Activated CD4-positive, alpha-beta T cell treated with anti-CD3 and anti-CD28 coated beads, Interleukin-2, amount 10 ng/mL, durations not matched to agents 24 days and 14 days (primary cell): ENCODE data around the gene COPZ1. TPM values are rescaled to one million over a fixed set of nuclear protein-coding genes. Genes with fewer than 3 reads are reported as not detected.

Source experiments
- DNase-seq: peaks from one replicate; pipeline ENCODE4 v3.0.0; 2022
- H3K27ac Mint-ChIP-seq: one replicate; pipeline ENCODE4 v1.8.0; 2022; ENCODE audit warnings: mild to moderate bottlenecking, mixed read lengths
- H3K27me3 Mint-ChIP-seq: one replicate; pipeline ENCODE4 v1.8.0; 2022; ENCODE audit warnings: mixed read lengths
- H3K36me3 Mint-ChIP-seq: one replicate; pipeline ENCODE4 v1.8.0; 2022; ENCODE audit warnings: low read depth, mild to moderate bottlenecking, mixed read lengths
- H3K4me1 Mint-ChIP-seq: one replicate; pipeline ENCODE4 v1.8.0; 2021; ENCODE audit warnings: mixed read lengths
- H3K4me3 Mint-ChIP-seq: one replicate; pipeline ENCODE4 v1.8.0; 2022; ENCODE audit warnings: mild to moderate bottlenecking, moderate library complexity, mixed read lengths
- H3K9me3 Mint-ChIP-seq: one replicate; pipeline ENCODE4 v1.8.0; 2021; ENCODE audit warnings: mixed read lengths
- intact Hi-C: fragments of 100-400 bp; cut with micrococcal nuclease; formaldehyde crosslinking; loops from one replicate; pipeline ENCODE4 v1.15.1; 2023
- total RNA-seq: library from RNA; stranded (reverse); gene quantifications from 2 replicates; pipeline ENCODE4 v1.2.3, GENCODE V29; 2022

COPZ1 gene
- total RNA-seq, 1 donor from 2014 or later: 116 TPM

- intact Hi-C loops: no loop called here
- Mint-ChIP-seq H3K27me3 (no peaks in the 10 kb centered on the region), H3K4me1 (peaks cover 34% of the 10 kb centered on the region), H3K9me3 (no peaks in the 10 kb centered on the region), H3K4me3 (no peak overlapping the region), H3K27ac (no peak overlapping the region), H3K36me3 (peaks cover 27% of the 10 kb centered on the region)
- no peak for DNase-seq
Observed at GRCh38 chr12:54355104-54355815, 30.3 kb downstream of the COPZ1 start.

- H3K27me3 Mint-ChIP-seq: no peaks in the 10 kb centered on the region
- no peak overlapping the region for H3K4me3 Mint-ChIP-seq
- intact Hi-C loops: no loop called here
- H3K36me3 Mint-ChIP-seq: peaks cover 18% of the 10 kb centered on the region
- no peak overlapping the region for H3K27ac Mint-ChIP-seq
- H3K9me3 Mint-ChIP-seq: no peaks in the 10 kb centered on the region
- no peak for DNase-seq
- peaks cover 37% of the 10 kb centered on the region for H3K4me1 Mint-ChIP-seq
Observed at GRCh38 chr12:54356228-54356627, 31.3 kb downstream of the COPZ1 start.

- Mint-ChIP-seq H3K9me3 (no peaks in the 10 kb centered on the region), H3K36me3 (peaks cover 10% of the 10 kb centered on the region), H3K4me1 (peaks cover 29% of the 10 kb centered on the region), H3K27ac (no peak overlapping the region), H3K27me3 (no peaks in the 10 kb centered on the region), H3K4me3 (no peak overlapping the region)
- no peak for DNase-seq
- intact Hi-C loops: no loop called here
Observed at GRCh38 chr12:54356951-54357356, 32.0 kb downstream of the COPZ1 start.

- no peaks in the 10 kb centered on the region for H3K27me3 Mint-ChIP-seq
- peaks cover 5% of the 10 kb centered on the region for H3K36me3 Mint-ChIP-seq
- no peak for DNase-seq
- H3K4me3 Mint-ChIP-seq: no peak overlapping the region
- peaks cover 24% of the 10 kb centered on the region for H3K4me1 Mint-ChIP-seq
- H3K27ac Mint-ChIP-seq: no peak overlapping the region
- intact Hi-C loops: no loop called here
- H3K9me3 Mint-ChIP-seq: no peaks in the 10 kb centered on the region
Observed at GRCh38 chr12:54357506-54358190, 32.7 kb downstream of the COPZ1 start.

- H3K4me3 Mint-ChIP-seq: no peak overlapping the region
- DNase-seq: peak; percentile 88
- intact Hi-C loops: no loop called here
- no peaks in the 10 kb centered on the region for H3K27me3 Mint-ChIP-seq
- no peak overlapping the region for H3K27ac Mint-ChIP-seq
- H3K9me3 Mint-ChIP-seq: no peaks in the 10 kb centered on the region
- peaks cover 23% of the 10 kb centered on the region for H3K4me1 Mint-ChIP-seq
- peaks cover 5% of the 10 kb centered on the region for H3K36me3 Mint-ChIP-seq
Observed at GRCh38 chr12:54358191-54358944, 33.4 kb downstream of the COPZ1 start.

GRCh38 chr12:54358945-54359761 is 34.2 kb downstream of the COPZ1 start:
- Mint-ChIP-seq H3K4me1 (peaks cover 28% of the 10 kb centered on the region), H3K9me3 (no peaks in the 10 kb centered on the region), H3K27ac (no peak overlapping the region), H3K27me3 (no peaks in the 10 kb centered on the region), H3K36me3 (peaks cover 3% of the 10 kb centered on the region), H3K4me3 (no peak overlapping the region)
- intact Hi-C loops: loop anchor here (1.0 kb wide), 3 partner anchors 34 to 139 kb away; partner anchors contain the start of genes CBX5, COPZ1 and HNRNPA1
- peak; percentile 98 for DNase-seq

GRCh38 chr12:54359762-54360351 is 34.9 kb downstream of the COPZ1 start:
- H3K27me3 Mint-ChIP-seq: no peaks in the 10 kb centered on the region
- intact Hi-C loops: loop anchor here (1.0 to 10.0 kb wide), 4 partner anchors 35 to 355 kb away; partner anchors contain the start of genes CBX5, COPZ1, HNRNPA1 and HOXC8
- no peak overlapping the region for H3K27ac Mint-ChIP-seq
- no peak overlapping the region for H3K4me3 Mint-ChIP-seq
- no peak for DNase-seq
- no peaks in the 10 kb centered on the region for H3K9me3 Mint-ChIP-seq
- H3K4me1 Mint-ChIP-seq: peaks cover 33% of the 10 kb centered on the region
- no peaks in the 10 kb centered on the region for H3K36me3 Mint-ChIP-seq

GRCh38 chr12:54360717-54361456 is 36.0 kb downstream of the COPZ1 start:
- peak; percentile 88 for DNase-seq
- H3K27ac Mint-ChIP-seq: peak overlapping the region; percentile 73

GRCh38 chr12:54363047-54363446 is 38.1 kb downstream of the COPZ1 start:
- Mint-ChIP-seq H3K9me3 (no peaks in the 10 kb centered on the region), H3K27me3 (peaks cover 6% of the 10 kb centered on the region), H3K36me3 (no peaks in the 10 kb centered on the region), H3K4me3 (peak overlapping the region; percentile 24), H3K4me1 (peaks cover 28% of the 10 kb centered on the region), H3K27ac (no peak overlapping the region)
- intact Hi-C loops: loop anchor here (10.0 kb wide), 1 partner anchor 358 kb away; the partner anchor contains the start of genes HOXC8 and HOXC9
- DNase-seq: no peak

More at GRCh38 chr12:54360717-54361456, 36.0 kb downstream of the COPZ1 start:
- Mint-ChIP-seq H3K27me3 (no peaks in the 10 kb centered on the region), H3K9me3 (no peaks in the 10 kb centered on the region), H3K4me1 (peaks cover 34% of the 10 kb centered on the region), H3K4me3 (peak overlapping the region; percentile 33), H3K36me3 (no peaks in the 10 kb centered on the region)
- intact Hi-C loops: loop anchor here (1.0 to 10.0 kb wide), 2 partner anchors 67 to 356 kb away; partner anchors contain the start of genes HOXC8 and HOXC9

GRCh38 chr12:54363618-54364017 is 38.7 kb downstream of the COPZ1 start:
- H3K9me3 Mint-ChIP-seq: no peaks in the 10 kb centered on the region
- DNase-seq: no peak
- peak overlapping the region; percentile 68 for H3K4me3 Mint-ChIP-seq
- no peaks in the 10 kb centered on the region for H3K36me3 Mint-ChIP-seq
- peaks cover 34% of the 10 kb centered on the region for H3K4me1 Mint-ChIP-seq
- peaks cover 8% of the 10 kb centered on the region for H3K27me3 Mint-ChIP-seq
- peak overlapping the region; percentile 73 for H3K27ac Mint-ChIP-seq
- intact Hi-C loops: loop anchor here (10.0 kb wide), 1 partner anchor 359 kb away; the partner anchor contains the start of genes HOXC8 and HOXC9

- Mint-ChIP-seq H3K36me3 (no peaks in the 10 kb centered on the region), H3K27me3 (peaks cover 8% of the 10 kb centered on the region), H3K27ac (peak within 1 kb of the TSS; percentile 73), H3K4me3 (peak within 1 kb of the TSS; percentile 68), H3K9me3 (no peaks in the 10 kb centered on the region), H3K4me1 (peaks cover 42% of the 10 kb centered on the region)
- peak; percentile 84 for DNase-seq
- intact Hi-C loops: loop anchor here (10.0 kb wide), 1 partner anchor 360 kb away; the partner anchor contains the start of genes HOXC8 and HOXC9
Observed at GRCh38 chr12:54364413-54364812, 39.5 kb downstream of the COPZ1 start, which contains the start of gene GPR84. Gene GPR84, minus strand, starts transcription at chr12:54364486. Its CDS starts 635 bp downstream, at chr12:54363851.
